ENCODE results near the gene CDH23. TPM values are rescaled to one million over a fixed set of nuclear protein-coding genes. Genes with fewer than 3 reads are reported as not detected.

Gene CDH23
- total and polyA plus RNA-seq, 10 of the 15 experiments (the other 5 are each of a cell fraction or from before 2014, with no cell fraction given): 0.09 to 0.40 (median 0.15) TPM; not detected in 1

DNA sequence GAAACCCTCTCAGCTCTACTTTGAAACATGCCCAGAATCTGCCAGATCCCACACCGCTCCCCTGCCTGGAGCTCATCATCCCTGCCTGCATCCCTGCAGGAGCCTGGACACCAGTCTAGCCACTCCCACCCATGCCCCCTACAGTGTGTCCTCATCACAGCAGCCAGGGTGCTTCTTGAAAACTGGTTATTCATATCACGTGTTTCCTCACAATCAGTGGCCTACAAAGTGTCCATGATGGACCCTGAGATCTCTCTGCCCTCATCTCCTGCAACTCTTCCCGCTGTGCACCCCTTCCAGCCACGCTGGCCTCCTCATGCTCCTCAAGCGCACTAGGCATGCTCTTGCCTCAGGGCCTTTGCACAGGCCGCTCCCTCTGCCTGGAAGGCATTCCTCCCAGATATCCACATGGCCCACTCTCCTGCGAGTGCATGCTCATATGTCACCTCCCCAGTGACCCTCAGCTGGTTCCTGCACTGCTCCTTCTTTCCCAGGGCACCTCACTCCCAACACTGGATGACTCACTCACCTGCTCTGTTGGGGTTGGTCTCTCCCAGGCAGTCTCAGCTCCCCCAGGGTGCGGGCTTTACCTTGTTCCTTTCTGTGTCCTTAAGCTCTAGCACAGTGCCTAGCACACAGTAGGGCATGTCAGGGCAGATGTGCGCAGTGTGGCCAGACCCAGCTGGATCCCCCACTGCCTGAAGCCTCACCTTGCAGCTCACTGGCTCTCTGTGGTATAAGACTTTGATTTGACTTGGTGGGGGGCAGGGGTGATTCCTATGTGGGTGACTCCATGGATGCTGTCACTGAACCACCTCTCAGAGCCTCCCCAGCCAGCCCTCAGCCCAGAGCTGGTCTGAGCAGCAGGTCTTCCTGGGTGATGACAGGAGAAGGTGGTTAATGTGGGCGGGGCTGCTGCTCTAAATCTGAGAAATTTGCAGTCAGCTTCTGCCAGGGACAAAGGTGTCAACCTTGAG lies 37.3 kb downstream of the CDH23 start (continued):
- TF ChIP-seq ETV6 (conservative IDR thresholded peaks at IDR 0.05 in 1 of 2, IDR thresholded peaks at IDR 0.05 in 1 of 2; ENCODE audit: borderline replicate concordance in 1 of 2, low read depth in 1 of 2) (no peak), STAT1 (conservative IDR thresholded peaks at IDR 0.05) (no peak), TCF3 (IDR thresholded peaks at IDR 0.05; ENCODE audit: borderline replicate concordance, insufficient read depth, low read depth, low read length) (no peak), NR2F1 (conservative IDR thresholded peaks at IDR 0.05) (no peak)

DNA sequence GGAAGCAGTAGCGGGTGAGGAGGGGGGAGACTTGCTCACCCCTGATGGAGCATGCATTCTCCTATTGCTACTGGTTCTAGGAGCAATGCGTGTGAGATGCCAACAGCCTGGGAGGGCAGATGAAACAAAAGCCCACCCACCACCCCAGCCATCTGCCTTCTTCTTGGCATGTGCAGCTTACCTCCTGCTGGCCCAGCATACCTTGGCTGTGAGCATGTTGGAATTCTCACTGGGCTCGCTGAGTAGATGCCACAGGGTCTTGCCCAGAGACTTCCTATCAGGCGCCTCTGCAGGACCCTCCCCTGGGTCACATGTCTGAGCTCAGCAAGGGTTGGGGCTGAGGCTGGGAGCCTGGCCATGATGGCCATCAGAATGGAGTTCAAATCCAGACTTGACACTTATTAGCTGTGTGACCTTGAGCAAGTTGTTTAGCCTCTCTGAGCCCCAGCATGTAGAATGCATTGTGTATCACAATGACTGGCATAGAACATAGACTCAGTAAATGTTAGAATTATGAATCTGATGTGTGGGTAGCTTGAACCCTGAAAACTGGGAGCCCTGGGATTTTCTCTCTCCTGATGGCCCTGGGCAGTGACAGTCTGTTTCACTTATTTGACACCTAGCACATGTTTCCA lies 38.2 kb downstream of the CDH23 start:
- H2AFZ ChIP-seq (ENCODE audit: control insufficient read depth, low read depth, low read length): no peak overlapping the region
- SMC1A ChIA-PET (ENCODE audit: uncharacterized antibody, unreplicated experiment): no interaction called here
- no TSS peak for BruUV-seq (replicated peaks)
- no peak for ATAC-seq
- no peak overlapping the region for H3K27ac ChIP-seq (ENCODE audit: control insufficient read depth, insufficient read depth)
- no peaks in the 10 kb centered on the region for H3K4me1 ChIP-seq (ENCODE audit: control insufficient read depth, insufficient read depth, low read length)
- no peaks in the 10 kb centered on the region for H3K9me3 ChIP-seq (replicated peaks; ENCODE audit: control insufficient read depth, insufficient read depth, low read length)
- RAD21 ChIA-PET (ENCODE audit: unreplicated experiment): no interaction called here
- H4K20me1 ChIP-seq (ENCODE audit: control insufficient read depth, insufficient read depth): no peaks in the 10 kb centered on the region; the same call in 1 of the 2 replicates
- in situ Hi-C loops (cut with MboI): no loop called here
- no peak for FAIRE-seq
- no peak for TF ChIP-seq ZNF217 (IDR thresholded peaks at IDR 0.05)
- CTCF ChIA-PET: no interaction called here
- POLR2A ChIA-PET: no interaction called here
- WGBS (ENCODE audit: insufficient coverage, insufficient replicate concordance, low lambda C conversion rate, missing lambda C conversion rate): 0% methylated on average over 4 of the region's 4 CpGs
- H3K4me3 ChIP-seq: no peak overlapping the region
- no peaks in the 10 kb centered on the region for H3K27me3 ChIP-seq (replicated peaks in 1 of 2; ENCODE audit: control insufficient read depth in 2 of 2, insufficient read depth in 2 of 2, low read length in 1 of 2)
- no peak overlapping the region for H3K4me2 ChIP-seq (ENCODE audit: control insufficient read depth, insufficient read depth)
- H3K36me3 ChIP-seq (ENCODE audit: control insufficient read depth in 2 of 2, insufficient read depth in 2 of 2, low read length in 1 of 2): no peaks in the 10 kb centered on the region
- no peak for DNase-seq (ENCODE audit: low read depth, low spot score)
- no peak overlapping the region for H3K9ac ChIP-seq (ENCODE audit: control insufficient read depth, insufficient read depth, low read length)
- H3K79me2 ChIP-seq (ENCODE audit: control insufficient read depth, insufficient read depth, low read length): no peaks in the 10 kb centered on the region
- intact Hi-C loops (cut with micrococcal nuclease; ENCODE audit: unreplicated experiment): no loop called here

Measured in GM12878 (cell line).